Measurements from ENCODE around the gene OVOL2.

Gene OVOL2

DNA sequence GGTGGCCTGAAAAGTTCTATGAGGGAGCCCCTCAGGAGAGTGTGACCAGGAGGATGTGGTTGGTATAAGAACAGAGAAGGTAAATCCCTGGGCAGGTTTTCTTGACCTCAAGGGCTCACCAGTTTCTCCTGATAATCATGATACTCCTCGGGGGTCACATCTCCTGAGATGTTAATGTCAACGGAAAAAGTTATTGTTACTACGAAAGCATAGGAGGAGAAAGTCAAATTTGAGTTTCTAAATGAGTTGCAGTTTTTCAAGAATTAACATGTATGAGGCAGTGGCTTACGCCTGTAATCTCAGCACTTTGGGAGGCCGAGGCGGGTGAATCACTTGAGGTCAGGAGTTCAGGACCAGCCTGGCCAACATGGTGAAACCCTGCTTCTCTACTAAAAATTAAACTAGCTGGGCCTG is 65.5 kb downstream of the OVOL2 start:
- peak; percentile 85 for ATAC-seq
- peak overlapping the region; percentile 82 for H3K27ac Mint-ChIP-seq
- peaks cover 26% of the 10 kb centered on the region for H3K4me1 Mint-ChIP-seq
- peaks cover 30% of the 10 kb centered on the region for H3K36me3 Mint-ChIP-seq
- no peaks in the 10 kb centered on the region for H3K9me3 Mint-ChIP-seq
- H3K4me3 Mint-ChIP-seq: peak overlapping the region; percentile 59
- H3K27me3 Mint-ChIP-seq: no peaks in the 10 kb centered on the region

DNA sequence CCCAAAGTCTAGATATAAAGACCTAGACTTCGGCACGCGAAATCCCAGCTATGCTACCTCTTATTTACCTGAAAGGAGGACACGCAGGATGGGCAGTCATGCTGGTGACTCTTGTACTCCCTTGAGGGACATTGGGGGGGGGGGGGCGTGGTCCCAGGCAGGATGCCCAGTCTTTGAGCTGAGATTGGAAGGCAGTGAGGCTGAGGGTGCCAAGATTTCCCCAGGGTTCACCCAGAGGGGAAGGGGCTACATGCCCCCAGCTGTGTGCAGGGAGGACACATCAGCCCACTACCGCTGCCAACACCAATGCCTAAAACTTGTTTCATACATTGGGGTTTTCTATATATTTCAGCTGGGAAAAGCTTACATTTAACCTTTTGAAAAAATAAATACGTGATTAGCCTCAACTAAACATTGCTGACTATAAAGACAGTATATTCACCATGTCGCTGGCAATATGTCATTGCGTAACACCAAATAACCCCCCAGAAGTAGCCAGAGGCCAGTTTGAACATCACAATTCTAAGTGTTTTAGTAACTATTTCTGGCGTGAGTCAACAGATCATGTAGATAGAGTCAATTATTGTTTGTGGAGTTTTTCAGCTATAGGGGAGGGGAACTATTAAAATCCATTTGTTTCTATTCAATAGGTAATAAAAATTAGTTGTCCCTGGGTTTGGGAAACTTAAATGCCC is 67.3 kb downstream of the OVOL2 start:
- Mint-ChIP-seq H3K4me3 (no peak overlapping the region), H3K27me3 (no peaks in the 10 kb centered on the region), H3K27ac (no peak overlapping the region), H3K9me3 (no peaks in the 10 kb centered on the region), H3K4me1 (peaks cover 18% of the 10 kb centered on the region), H3K36me3 (peaks cover 30% of the 10 kb centered on the region)
- ATAC-seq: no peak

DNA sequence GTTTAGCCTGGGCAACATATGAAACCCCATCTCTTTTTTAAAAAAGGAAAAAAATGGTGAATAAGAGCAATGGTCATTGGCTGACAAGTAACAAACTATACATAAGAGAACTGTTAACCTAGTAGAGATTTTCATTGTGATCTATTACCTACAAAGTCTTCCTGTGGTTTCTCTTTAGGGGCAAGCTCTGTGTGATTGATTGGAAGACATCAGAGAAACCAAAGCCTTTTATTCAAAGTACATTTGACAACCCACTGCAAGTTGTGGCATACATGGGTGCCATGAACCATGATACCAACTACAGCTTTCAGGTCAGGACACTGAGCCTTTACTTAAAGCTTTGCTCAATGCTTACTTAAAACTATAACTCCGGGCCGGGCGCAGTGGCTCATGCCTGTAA is 69.7 kb downstream of the OVOL2 start:
- Mint-ChIP-seq H3K4me1 (peaks cover 24% of the 10 kb centered on the region), H3K36me3 (peaks cover 33% of the 10 kb centered on the region), H3K27me3 (no peaks in the 10 kb centered on the region), H3K9me3 (no peaks in the 10 kb centered on the region), H3K4me3 (no peak overlapping the region), H3K27ac (no peak overlapping the region)
- ATAC-seq: no peak

DNA sequence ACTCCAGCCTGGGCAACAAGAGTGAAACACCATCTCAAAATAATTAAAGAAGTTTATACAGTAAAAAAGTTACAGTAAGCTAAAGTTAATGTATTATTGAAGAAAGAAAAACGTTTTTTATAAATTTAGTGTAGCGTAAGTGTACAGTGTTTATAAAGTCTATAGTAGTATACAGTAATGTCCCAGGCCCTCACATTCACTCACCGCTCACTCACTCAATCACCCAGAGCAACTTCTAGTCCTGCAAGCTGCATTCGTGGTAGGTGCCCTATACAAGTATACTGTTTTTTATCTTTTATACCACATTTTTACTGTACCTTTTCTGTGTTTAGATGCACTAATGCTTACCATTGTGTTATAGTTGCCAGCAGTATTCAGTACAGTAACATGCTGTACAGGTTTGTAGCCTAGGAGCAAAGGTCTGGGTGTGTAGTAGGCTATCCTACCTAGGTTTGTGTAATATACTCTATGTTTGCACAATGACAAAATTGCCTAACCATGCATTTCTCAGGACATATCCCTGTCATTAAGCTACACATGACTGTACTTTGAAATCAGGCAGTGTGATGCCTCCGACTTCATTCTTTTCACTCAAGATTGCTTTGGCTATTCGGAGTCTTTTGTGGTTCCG is 72.2 kb downstream of the OVOL2 start:
- Mint-ChIP-seq H3K36me3 (peaks cover 44% of the 10 kb centered on the region), H3K4me3 (no peak overlapping the region), H3K27me3 (no peaks in the 10 kb centered on the region), H3K4me1 (peaks cover 26% of the 10 kb centered on the region), H3K9me3 (no peaks in the 10 kb centered on the region), H3K27ac (no peak overlapping the region)
- ATAC-seq: no peak

DNA sequence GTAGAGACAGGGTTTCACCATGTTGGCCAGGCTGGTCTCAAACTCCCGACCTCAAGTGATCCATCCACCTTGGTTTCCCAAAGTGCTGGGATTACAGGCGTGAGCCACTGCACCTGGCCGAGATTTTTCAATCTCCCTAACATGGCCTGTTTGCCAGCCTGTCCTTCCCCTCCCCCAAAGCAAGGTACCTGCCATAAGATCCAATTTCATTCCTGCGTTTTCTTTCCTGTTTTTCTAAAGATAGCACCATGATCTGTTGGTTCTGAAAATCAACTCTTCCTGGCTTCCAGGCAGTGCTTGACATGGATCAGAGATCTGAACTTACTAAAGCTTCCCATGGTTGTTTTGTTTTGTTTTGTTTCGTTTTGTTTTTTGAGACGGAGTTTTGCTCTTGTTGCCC is 81.4 kb downstream of the OVOL2 start:
- ATAC-seq: no peak
- H3K27ac Mint-ChIP-seq: no peak overlapping the region
- peaks cover 30% of the 10 kb centered on the region for H3K36me3 Mint-ChIP-seq
- H3K27me3 Mint-ChIP-seq: no peaks in the 10 kb centered on the region
- H3K4me1 Mint-ChIP-seq: peaks cover 39% of the 10 kb centered on the region
- no peaks in the 10 kb centered on the region for H3K9me3 Mint-ChIP-seq
- H3K4me3 Mint-ChIP-seq: no peak overlapping the region

Data from stimulated activated memory B cell treated with anti-CD40 and anti-IgM and Interleukin-4, amounts not matched to agents 10 μg/mL and 1 μg/mL and 100 μg/mL, for 72 hours (primary cell).